Measurements from ENCODE around the gene CDH4.

Gene CDH4

GRCh38 chr20:61875221-61875885 is 623.3 kb downstream of the CDH4 start:
- in situ Hi-C loops (cut with HindIII; ENCODE audit: low sequenced_read_pairs): loop anchor here (5.0 kb wide), 1 partner anchor 63 kb away; no protein-coding TSS in a partner anchor

GRCh38 chr20:61875996-61876395 is 623.9 kb downstream of the CDH4 start:
- in situ Hi-C loops (cut with HindIII; ENCODE audit: low sequenced_read_pairs): loop anchor here (5.0 kb wide), 1 partner anchor 64 kb away; no protein-coding TSS in a partner anchor

- in situ Hi-C loops (cut with HindIII; ENCODE audit: low sequenced_read_pairs): loop anchor here (5.0 kb wide), 1 partner anchor 65 kb away; no protein-coding TSS in a partner anchor
Measured at GRCh38 chr20:61876952-61877728, 625.1 kb downstream of the CDH4 start.

GRCh38 chr20:61877776-61878477 is 625.9 kb downstream of the CDH4 start:
- in situ Hi-C loops (cut with HindIII; ENCODE audit: low sequenced_read_pairs): loop anchor here (5.0 kb wide), 1 partner anchor 66 kb away; no protein-coding TSS in a partner anchor

- in situ Hi-C loops (cut with HindIII; ENCODE audit: low sequenced_read_pairs): loop anchor here (5.0 kb wide), 1 partner anchor 66 kb away; no protein-coding TSS in a partner anchor
Measured at GRCh38 chr20:61878478-61879302, 626.6 kb downstream of the CDH4 start.

GRCh38 chr20:61879303-61879620 is 627.2 kb downstream of the CDH4 start:
- in situ Hi-C loops (cut with HindIII; ENCODE audit: low sequenced_read_pairs): loop anchor here (5.0 kb wide), 1 partner anchor 67 kb away; no protein-coding TSS in a partner anchor

GRCh38 chr20:61879694-61880093 is 627.6 kb downstream of the CDH4 start:
- in situ Hi-C loops (cut with HindIII; ENCODE audit: low sequenced_read_pairs): loop anchor here (5.0 kb wide), 1 partner anchor 67 kb away; no protein-coding TSS in a partner anchor

- in situ Hi-C loops (cut with HindIII; ENCODE audit: low sequenced_read_pairs): no loop called here
Measured at GRCh38 chr20:61880706-61881105, 628.6 kb downstream of the CDH4 start.

- in situ Hi-C loops (cut with HindIII; ENCODE audit: low sequenced_read_pairs): no loop called here
Measured at GRCh38 chr20:61881416-61881815, 629.4 kb downstream of the CDH4 start.

- in situ Hi-C loops (cut with HindIII; ENCODE audit: low sequenced_read_pairs): no loop called here
Measured at GRCh38 chr20:61881861-61882260, 629.8 kb downstream of the CDH4 start.

- in situ Hi-C loops (cut with HindIII; ENCODE audit: low sequenced_read_pairs): no loop called here
Measured at GRCh38 chr20:61882716-61883615, 630.9 kb downstream of the CDH4 start.

GRCh38 chr20:61883857-61884393 is 631.9 kb downstream of the CDH4 start:
- in situ Hi-C loops (cut with HindIII; ENCODE audit: low sequenced_read_pairs): no loop called here

- in situ Hi-C loops (cut with HindIII; ENCODE audit: low sequenced_read_pairs): no loop called here
Measured at GRCh38 chr20:61884571-61885389, 632.7 kb downstream of the CDH4 start.

- in situ Hi-C loops (cut with HindIII; ENCODE audit: low sequenced_read_pairs): no loop called here
Measured at GRCh38 chr20:61885759-61886715, 634.0 kb downstream of the CDH4 start.

GRCh38 chr20:61886721-61887595 is 634.9 kb downstream of the CDH4 start:
- in situ Hi-C loops (cut with HindIII; ENCODE audit: low sequenced_read_pairs): no loop called here

GRCh38 chr20:61887596-61888093 is 635.6 kb downstream of the CDH4 start:
- in situ Hi-C loops (cut with HindIII; ENCODE audit: low sequenced_read_pairs): no loop called here
